Upper lobe of left lung (tissue), 6 donors: Measurements from ENCODE around the gene MAP4K4. TPM values are rescaled to one million over a fixed set of nuclear protein-coding genes. Genes with fewer than 3 reads are reported as not detected.

Experiments
- ATAC-seq, 2 donors: fragments of 200-7000 bp; cut with Tn5 transposase; one replicate each; pipeline ENCODE4 v1.9.1; 2022; ENCODE audit warnings: mild to moderate bottlenecking in 2 of 2, moderate library complexity in 2 of 2; ENCODE audit not compliant: low FRiP score in 2 of 2
- DNase-seq, 2 donors: peaks; one replicate each; pipeline ENCODE4 v3.0.0-alpha.2; 2019 to 2020
- H3K27ac ChIP-seq, 4 donors: fragments of 200-600 bp; sonication (generic); one replicate each; pipeline ENCODE4 v1.5.1; 2016 to 2019
- H3K27me3 ChIP-seq, 4 donors: fragments of 200-600 bp; sonication (generic); one replicate each; pipeline ENCODE4 v1.5.1; 2017 to 2019
- H3K36me3 ChIP-seq, 4 donors: fragments of 200-600 bp; sonication (generic); one replicate each; pipeline ENCODE4 v1.5.1; 2016 to 2019
- H3K4me1 ChIP-seq, 4 donors: fragments of 200-600 bp; sonication (generic); one replicate each; pipeline ENCODE4 v1.5.1; 2018 to 2019
- H3K4me3 ChIP-seq, 4 donors: fragments of 200-600 bp; sonication (generic); one replicate each; pipeline ENCODE4 v1.5.1; 2017 to 2019; ENCODE audit warnings: mild to moderate bottlenecking in 2 of 4, moderate library complexity in 1 of 4
- H3K9me3 ChIP-seq, 4 donors: fragments of 200-600 bp; sonication (generic); one replicate each; pipeline ENCODE4 v1.5.1; 2018 to 2019
- CTCF ChIP-seq, 6 experiments: fragments of 450-650 bp in 4 of 6; fragments of 200-600 bp in 2 of 6; sonication (generic) in 2 of 6; IDR thresholded peaks; one replicate each; pipeline ENCODE4 v1.5.1; 2016 to 2019; ENCODE audit warnings: antibody characterized with exemption in 6 of 6
- EP300 ChIP-seq, 4 donors: sonication (generic); formaldehyde crosslinking; IDR thresholded peaks; one replicate each; pipeline ENCODE4 v1.5.1; 2017; ENCODE audit warnings: antibody characterized with exemption in 4 of 4, control low read depth in 2 of 4
- POLR2A ChIP-seq, 4 donors: fragments of 450-650 bp; IDR thresholded peaks; one replicate each; pipeline ENCODE4 v1.5.1; 2016 to 2017; ENCODE audit warnings: antibody characterized with exemption in 4 of 4, mild to moderate bottlenecking in 2 of 4
- POLR2AphosphoS5 ChIP-seq, 2 donors: sonication (generic); formaldehyde crosslinking; IDR thresholded peaks; one replicate each; pipeline ENCODE4 v1.5.1; 2017; ENCODE audit warnings: antibody characterized with exemption in 2 of 2
- WGBS, 2 donors: methylation state at CpG; one replicate each; pipeline ENCODE4 v1.1.5; 2017 to 2018; 5-methylcytosine and 5-hydroxymethylcytosine counted together
- total RNA-seq, 6 donors: library from RNA; depleted of rRNA in 4 of 6; stranded (reverse); fragments of >200 nt in 4 of 6; gene quantifications; one replicate each; pipeline versions ENCODE4 v1.1.0 to v1.2.1, GENCODE V29; 2016 to 2021
- donor health status: DM: no; HTN: no; CAD: no; lungs with moderate emphysema.
- donor health status: DM: no; HTN: yes; CAD: no; lungs with severe emphysema.

MAP4K4 gene
- total RNA-seq, 6 donors from 2014 or later, result 49.8 to 88.0 (median 56.4) TPM

- no peak for ATAC-seq
Measured at GRCh38 chr2:101809698-101810097, 112.2 kb downstream of the MAP4K4 start.

GRCh38 chr2:101811226-101812015 is 113.9 kb downstream of the MAP4K4 start:
- ATAC-seq (no peak), DNase-seq (no peak)
- Histone ChIP-seq H3K27me3 (no peaks in the 10 kb centered on the region), H3K4me1 (peaks cover 10 to 15% (median 13%) of the 10 kb centered on the region in 4 donors), H3K4me3 (no peak overlapping the region), H3K36me3 (no peaks in the 10 kb centered on the region), H3K27ac (no peak overlapping the region), H3K9me3 (no peaks in the 10 kb centered on the region)
- no peak for TF ChIP-seq EP300 (IDR thresholded peaks at IDR 0.05)
- no peak for TF ChIP-seq POLR2A (IDR thresholded peaks at IDR 0.05)
- no peak for TF ChIP-seq POLR2AphosphoS5 (IDR thresholded peaks at IDR 0.05)
- no peak for TF ChIP-seq CTCF (IDR thresholded peaks at IDR 0.05)
- WGBS, 2 donors, result 94 to 97% methylated on average over 11 of the region's 11 CpGs

More at GRCh38 chr2:101809698-101810097, 112.2 kb downstream of the MAP4K4 start:
- peaks cover 14 to 19% (median 15%) of the 10 kb centered on the region in 4 donors for H3K4me1 ChIP-seq
- no peaks in the 10 kb centered on the region for H3K27me3 ChIP-seq
- TF ChIP-seq EP300 (IDR thresholded peaks at IDR 0.05) (no peak), POLR2A (IDR thresholded peaks at IDR 0.05) (no peak), POLR2AphosphoS5 (IDR thresholded peaks at IDR 0.05) (no peak), CTCF (IDR thresholded peaks at IDR 0.05) (no peak)
- no peak for DNase-seq
- no peaks in the 10 kb centered on the region for H3K9me3 ChIP-seq
- no peaks in the 10 kb centered on the region for H3K36me3 ChIP-seq
- H3K4me3 ChIP-seq, result no peak overlapping the region
- no peak overlapping the region for H3K27ac ChIP-seq

- H3K4me1 ChIP-seq, result peaks cover 8 to 12% (median 11%) of the 10 kb centered on the region in 4 donors
- TF ChIP-seq CTCF (IDR thresholded peaks at IDR 0.05) (no peak), POLR2A (IDR thresholded peaks at IDR 0.05) (no peak), POLR2AphosphoS5 (IDR thresholded peaks at IDR 0.05) (no peak)
- no peaks in the 10 kb centered on the region for H3K36me3 ChIP-seq
- ATAC-seq (no peak), DNase-seq (no peak)
- no peaks in the 10 kb centered on the region for H3K9me3 ChIP-seq
- no peaks in the 10 kb centered on the region for H3K27me3 ChIP-seq
- WGBS, 2 donors, result 98% methylated on average over 7 of the region's 7 CpGs
- no peak overlapping the region for H3K4me3 ChIP-seq
- no peak overlapping the region for H3K27ac ChIP-seq
Measured at GRCh38 chr2:101812226-101812625, 114.7 kb downstream of the MAP4K4 start.

- Histone ChIP-seq H3K4me1 (peaks cover 18 to 33% (median 27%) of the 10 kb centered on the region in 4 donors), H3K27ac (no peak overlapping the region), H3K9me3 (no peaks in the 10 kb centered on the region), H3K4me3 (no peak overlapping the region), H3K36me3 (no peaks in the 10 kb centered on the region), H3K27me3 (no peaks in the 10 kb centered on the region)
- DNase-seq, result no peak
- TF ChIP-seq POLR2AphosphoS5 (IDR thresholded peaks at IDR 0.05) (no peak), POLR2A (IDR thresholded peaks at IDR 0.05) (no peak), CTCF (IDR thresholded peaks at IDR 0.05) (no peak), EP300 (IDR thresholded peaks at IDR 0.05) (no peak)
- 85% methylated on average over 2 of the region's 2 CpGs for WGBS, 2 donors
- no peak for ATAC-seq
Measured at GRCh38 chr2:101814752-101815151, 117.2 kb downstream of the MAP4K4 start.

- ATAC-seq (no peak), DNase-seq (no peak)
- H3K36me3 ChIP-seq, result no peaks in the 10 kb centered on the region
- peaks cover 20 to 35% (median 29%) of the 10 kb centered on the region in 4 donors for H3K4me1 ChIP-seq
- TF ChIP-seq CTCF (IDR thresholded peaks at IDR 0.05) (no peak), POLR2A (IDR thresholded peaks at IDR 0.05) (no peak), EP300 (IDR thresholded peaks at IDR 0.05) (no peak), POLR2AphosphoS5 (IDR thresholded peaks at IDR 0.05) (no peak)
- H3K27ac ChIP-seq, result no peak overlapping the region
- 94 to 95% methylated on average over 3 of the region's 3 CpGs for WGBS, 2 donors
- H3K9me3 ChIP-seq, result no peaks in the 10 kb centered on the region
- no peak overlapping the region for H3K4me3 ChIP-seq
- no peaks in the 10 kb centered on the region for H3K27me3 ChIP-seq
Measured at GRCh38 chr2:101815154-101815553, 117.6 kb downstream of the MAP4K4 start.
